Retinal pigment epithelial cell (primary cell): ENCODE measurements around the gene DIAPH3.
A peak's percentile ranks its signal among the peaks of the same experiment; 100 is the strongest.

Experiments used
- DNase-seq: peaks from one replicate; pipeline ENCODE4 v3.0.0-alpha.2; 2010; ENCODE audit warnings: low read depth
- H3K4me3 ChIP-seq: 2 replicates; pipeline ENCODE4 v1.5.1; 2011; ENCODE audit warnings: mild to moderate bottlenecking, low read length, control low read depth, moderate library complexity
- CTCF ChIP-seq: conservative IDR thresholded peaks from 2 replicates; pipeline ENCODE4 v1.5.1; 2011; ENCODE audit warnings: low read depth, low read length, control low read depth, inconsistent platforms

Gene DIAPH3

GRCh38 chr13:59946944-59947343, 216.8 kb downstream of the DIAPH3 start:
- TF ChIP-seq CTCF: no peak
- no peak overlapping the region for H3K4me3 ChIP-seq
- DNase-seq: peak; percentile 84

GRCh38 chr13:59931621-59932020, 232.1 kb downstream of the DIAPH3 start:
- TF ChIP-seq CTCF: no peak
- DNase-seq: no peak

GRCh38 chr13:59924256-59924655, 239.5 kb downstream of the DIAPH3 start:
- no peak overlapping the region for H3K4me3 ChIP-seq
- no peak for DNase-seq
- TF ChIP-seq CTCF: no peak

More at GRCh38 chr13:59931621-59932020, 232.1 kb downstream of the DIAPH3 start:
- H3K4me3 ChIP-seq: no peak overlapping the region

- no peak for DNase-seq
- H3K4me3 ChIP-seq: no peak overlapping the region
- TF ChIP-seq CTCF: no peak
Observed at GRCh38 chr13:59915252-59915651, 248.5 kb downstream of the DIAPH3 start.

- H3K4me3 ChIP-seq: no peak overlapping the region
- TF ChIP-seq CTCF: no peak
- DNase-seq: no peak
Observed at GRCh38 chr13:59914556-59914955, 249.2 kb downstream of the DIAPH3 start.

GRCh38 chr13:59906413-59907049, 257.2 kb downstream of the DIAPH3 start:
- peak; percentile 70 for TF ChIP-seq CTCF
- peak; percentile 15 for DNase-seq
- H3K4me3 ChIP-seq: no peak overlapping the region

GRCh38 chr13:59901191-59901590, 262.5 kb downstream of the DIAPH3 start:
- no peak for TF ChIP-seq CTCF
- no peak for DNase-seq
- H3K4me3 ChIP-seq: no peak overlapping the region
